Measurements from ENCODE around the gene UQCRC2. TPM values are rescaled to one million over a fixed set of nuclear protein-coding genes. Genes with fewer than 3 reads are reported as not detected.

UQCRC2 gene
- total and polyA plus RNA-seq, 2 donors (not counting 1 experiment from before 2014, with no cell fraction given), result 84.3 to 150 TPM

GRCh38 chr16:21957714-21958346, 4.7 kb downstream of the UQCRC2 start:
- DNase-seq (no peak), ATAC-seq (ENCODE audit: low read depth) (no peak)
- TF ChIP-seq CTCF (IDR thresholded peaks at IDR 0.05) (no peak), EZH2 (IDR thresholded peaks at IDR 0.05; ENCODE audit: borderline replicate concordance, insufficient read depth, low read depth, low read length, poor library complexity, severe bottlenecking) (no peak)
- Mint-ChIP-seq H3K27me3 (no peaks in the 10 kb centered on the region), H3K4me1 (peaks cover 32% of the 10 kb centered on the region), H3K4me3 (no peak overlapping the region), H3K9me3 (ENCODE audit: insufficient read depth) (no peaks in the 10 kb centered on the region), H3K27ac (no peak overlapping the region)
- H4K20me1 ChIP-seq (ENCODE audit: control insufficient read depth, insufficient read depth, low read length, poor library complexity, severe bottlenecking), result peaks cover 13% of the 10 kb centered on the region
- intact Hi-C loops (cut with micrococcal nuclease), result no loop called here
- ChIA-PET POLR2A (no interaction called here), CTCF (no interaction called here)
- peaks cover 56% of the 10 kb centered on the region for H3K79me2 ChIP-seq (ENCODE audit: control insufficient read depth, insufficient read depth, low read length)
- no peak overlapping the region for H3K27ac ChIP-seq (ENCODE audit: low read length in 2 of 2)
- H3K9ac ChIP-seq (ENCODE audit: low read length), result no peak overlapping the region
- WGBS (ENCODE audit: insufficient coverage), result no CpG with 5 or more reads among the region's 1 CpG
- H3K4me3 ChIP-seq (ENCODE audit: control extremely low read depth in 1 of 5, extremely low read depth in 1 of 5, insufficient read depth in 1 of 5, low read depth in 2 of 5, low read length in 4 of 5), result no peak overlapping the region
- H3K27me3 ChIP-seq (replicated peaks in 1 of 4; ENCODE audit: control extremely low read depth in 1 of 4, control insufficient read depth in 3 of 4, insufficient read depth in 4 of 4, low read length in 3 of 4), result no peaks in the 10 kb centered on the region
- no peaks in the 10 kb centered on the region for H3K9me3 ChIP-seq (ENCODE audit: control extremely low read depth in 1 of 3, control insufficient read depth in 2 of 3, insufficient read depth in 1 of 3, low read length in 2 of 3)
- H3K4me2 ChIP-seq (replicated peaks; ENCODE audit: low read depth, low read length, poor library complexity, severe bottlenecking), result no peak overlapping the region
- no peak overlapping the region for H2AFZ ChIP-seq (ENCODE audit: insufficient read depth, low read depth, low read length, poor library complexity, severe bottlenecking)
- H3K36me3 ChIP-seq (replicated peaks in 1 of 2; ENCODE audit: control extremely low read depth in 1 of 2, control insufficient read depth in 1 of 2, extremely low read depth in 1 of 2, insufficient read depth in 2 of 2, low read length in 1 of 2), result peaks cover 11 to 53% of the 10 kb centered on the region in 2 experiments
- H3K4me1 ChIP-seq (ENCODE audit: control insufficient read depth in 2 of 2, insufficient read depth in 2 of 2, low read length in 2 of 2), result peaks cover 8 to 14% of the 10 kb centered on the region in 2 donors

GRCh38 chr16:21959050-21959449, 5.9 kb downstream of the UQCRC2 start:
- no peak overlapping the region for H3K9ac ChIP-seq (ENCODE audit: low read length)
- no peaks in the 10 kb centered on the region for H3K27me3 ChIP-seq (replicated peaks in 1 of 4; ENCODE audit: control extremely low read depth in 1 of 4, control insufficient read depth in 3 of 4, insufficient read depth in 4 of 4, low read length in 3 of 4)
- ChIA-PET CTCF (interaction anchor here (2.2 kb wide), 1 partner anchor 8 kb away, joined by 10 read pairs; no protein-coding TSS in a partner anchor), POLR2A (no interaction called here)
- H3K27me3 Mint-ChIP-seq, result no peaks in the 10 kb centered on the region
- H3K4me1 ChIP-seq (ENCODE audit: control insufficient read depth in 2 of 2, insufficient read depth in 2 of 2, low read length in 2 of 2), result peaks cover 4 to 9% of the 10 kb centered on the region in 2 donors
- DNase-seq (no peak), ATAC-seq (ENCODE audit: low read depth) (no peak)
- H3K4me3 Mint-ChIP-seq, result no peak overlapping the region
- 61% methylated on average over 3 of the region's 3 CpGs for WGBS (ENCODE audit: insufficient coverage)
- H3K27ac ChIP-seq (ENCODE audit: low read length in 2 of 2), result no peak overlapping the region
- intact Hi-C loops (cut with micrococcal nuclease), result no loop called here
- H3K4me3 ChIP-seq (ENCODE audit: control extremely low read depth in 1 of 5, extremely low read depth in 1 of 5, insufficient read depth in 1 of 5, low read depth in 2 of 5, low read length in 4 of 5), result no peak overlapping the region
- H2AFZ ChIP-seq (ENCODE audit: insufficient read depth, low read depth, low read length, poor library complexity, severe bottlenecking), result no peak overlapping the region
- no peaks in the 10 kb centered on the region for H3K9me3 Mint-ChIP-seq (ENCODE audit: insufficient read depth)
- no peak overlapping the region for H3K4me2 ChIP-seq (replicated peaks; ENCODE audit: low read depth, low read length, poor library complexity, severe bottlenecking)
- no peaks in the 10 kb centered on the region for H3K9me3 ChIP-seq (ENCODE audit: control extremely low read depth in 1 of 3, control insufficient read depth in 2 of 3, insufficient read depth in 1 of 3, low read length in 2 of 3)
- no peak overlapping the region for H3K27ac Mint-ChIP-seq
- TF ChIP-seq CTCF (IDR thresholded peaks at IDR 0.05), result no peak
- TF ChIP-seq EZH2 (IDR thresholded peaks at IDR 0.05; ENCODE audit: borderline replicate concordance, insufficient read depth, low read depth, low read length, poor library complexity, severe bottlenecking), result no peak
- H3K79me2 ChIP-seq (ENCODE audit: control insufficient read depth, insufficient read depth, low read length), result peaks cover 45% of the 10 kb centered on the region
- peaks cover 20% of the 10 kb centered on the region for H4K20me1 ChIP-seq (ENCODE audit: control insufficient read depth, insufficient read depth, low read length, poor library complexity, severe bottlenecking)
- peaks cover 21% of the 10 kb centered on the region for H3K4me1 Mint-ChIP-seq
- H3K36me3 ChIP-seq (replicated peaks in 1 of 2; ENCODE audit: control extremely low read depth in 1 of 2, control insufficient read depth in 1 of 2, extremely low read depth in 1 of 2, insufficient read depth in 2 of 2, low read length in 1 of 2), result peaks cover 11 to 65% of the 10 kb centered on the region in 2 experiments
